Panc1 (cell line): ENCODE results near the gene TBP.

Experiments
- POLR2AphosphoS5 ChIP-seq: IDR thresholded peaks from 2 replicates; pipeline ENCODE4 v1.6.1; 2012; ENCODE audit warnings: mild to moderate bottlenecking, low read depth, low read length, moderate library complexity
- TF ChIP-seq, protein P1 (sequence below): fragments of 450-650 bp; IDR thresholded peaks from 2 replicates; pipeline ENCODE4 v1.5.1; 2017; ENCODE audit warnings: mild to moderate bottlenecking
- TF ChIP-seq, protein P2 (sequence below), 2 experiments: IDR thresholded peaks; 2 replicates each; pipeline ENCODE4 v1.6.1; 2011 to 2012; ENCODE audit warnings: low read depth in 2 of 2, control low read depth in 1 of 2, low read length in 1 of 2, mild to moderate bottlenecking in 1 of 2, moderate library complexity in 1 of 2; ENCODE audit not compliant: insufficient read depth in 1 of 2

DNA sequence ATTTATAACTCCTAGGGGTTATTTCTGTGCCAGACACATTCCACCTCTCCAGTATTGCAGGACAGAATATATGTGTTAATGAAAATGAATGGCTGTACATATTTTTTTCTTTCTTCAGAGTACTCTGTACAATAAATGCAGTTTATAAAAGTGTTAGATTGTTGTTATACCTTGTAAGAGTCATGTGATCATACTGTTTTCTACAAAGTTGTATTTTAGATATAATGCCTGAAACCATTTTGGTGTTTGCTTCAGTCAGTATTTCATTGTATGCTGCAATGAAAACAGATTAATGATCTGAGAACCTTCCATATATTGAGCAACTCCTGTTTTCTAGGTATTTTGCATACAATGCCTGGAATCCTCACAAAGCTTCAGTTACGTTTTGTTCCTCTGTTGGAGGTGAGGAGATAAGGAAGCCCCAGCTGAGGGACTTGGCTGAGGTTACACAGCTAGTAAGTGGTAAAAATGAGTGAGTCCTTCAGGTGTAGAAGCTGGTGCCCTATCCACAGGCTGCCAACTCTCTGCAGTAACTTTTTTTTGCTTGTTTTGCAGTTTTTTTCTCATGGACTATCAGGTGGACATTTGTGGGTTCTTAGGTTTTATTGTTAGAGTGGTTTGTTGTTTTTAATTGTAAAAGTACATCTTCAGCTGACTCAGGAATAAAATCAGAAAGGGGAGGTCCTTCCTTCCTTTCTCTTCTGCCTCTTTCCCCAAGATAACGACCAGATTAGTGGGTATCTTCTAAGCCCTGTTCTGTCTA, 18.7 kb downstream of the TBP start:
- TF ChIP-seq, protein P1, sequence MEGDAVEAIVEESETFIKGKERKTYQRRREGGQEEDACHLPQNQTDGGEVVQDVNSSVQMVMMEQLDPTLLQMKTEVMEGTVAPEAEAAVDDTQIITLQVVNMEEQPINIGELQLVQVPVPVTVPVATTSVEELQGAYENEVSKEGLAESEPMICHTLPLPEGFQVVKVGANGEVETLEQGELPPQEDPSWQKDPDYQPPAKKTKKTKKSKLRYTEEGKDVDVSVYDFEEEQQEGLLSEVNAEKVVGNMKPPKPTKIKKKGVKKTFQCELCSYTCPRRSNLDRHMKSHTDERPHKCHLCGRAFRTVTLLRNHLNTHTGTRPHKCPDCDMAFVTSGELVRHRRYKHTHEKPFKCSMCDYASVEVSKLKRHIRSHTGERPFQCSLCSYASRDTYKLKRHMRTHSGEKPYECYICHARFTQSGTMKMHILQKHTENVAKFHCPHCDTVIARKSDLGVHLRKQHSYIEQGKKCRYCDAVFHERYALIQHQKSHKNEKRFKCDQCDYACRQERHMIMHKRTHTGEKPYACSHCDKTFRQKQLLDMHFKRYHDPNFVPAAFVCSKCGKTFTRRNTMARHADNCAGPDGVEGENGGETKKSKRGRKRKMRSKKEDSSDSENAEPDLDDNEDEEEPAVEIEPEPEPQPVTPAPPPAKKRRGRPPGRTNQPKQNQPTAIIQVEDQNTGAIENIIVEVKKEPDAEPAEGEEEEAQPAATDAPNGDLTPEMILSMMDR = no peak
- no peak for TF ChIP-seq POLR2AphosphoS5
- TF ChIP-seq, protein P2, sequence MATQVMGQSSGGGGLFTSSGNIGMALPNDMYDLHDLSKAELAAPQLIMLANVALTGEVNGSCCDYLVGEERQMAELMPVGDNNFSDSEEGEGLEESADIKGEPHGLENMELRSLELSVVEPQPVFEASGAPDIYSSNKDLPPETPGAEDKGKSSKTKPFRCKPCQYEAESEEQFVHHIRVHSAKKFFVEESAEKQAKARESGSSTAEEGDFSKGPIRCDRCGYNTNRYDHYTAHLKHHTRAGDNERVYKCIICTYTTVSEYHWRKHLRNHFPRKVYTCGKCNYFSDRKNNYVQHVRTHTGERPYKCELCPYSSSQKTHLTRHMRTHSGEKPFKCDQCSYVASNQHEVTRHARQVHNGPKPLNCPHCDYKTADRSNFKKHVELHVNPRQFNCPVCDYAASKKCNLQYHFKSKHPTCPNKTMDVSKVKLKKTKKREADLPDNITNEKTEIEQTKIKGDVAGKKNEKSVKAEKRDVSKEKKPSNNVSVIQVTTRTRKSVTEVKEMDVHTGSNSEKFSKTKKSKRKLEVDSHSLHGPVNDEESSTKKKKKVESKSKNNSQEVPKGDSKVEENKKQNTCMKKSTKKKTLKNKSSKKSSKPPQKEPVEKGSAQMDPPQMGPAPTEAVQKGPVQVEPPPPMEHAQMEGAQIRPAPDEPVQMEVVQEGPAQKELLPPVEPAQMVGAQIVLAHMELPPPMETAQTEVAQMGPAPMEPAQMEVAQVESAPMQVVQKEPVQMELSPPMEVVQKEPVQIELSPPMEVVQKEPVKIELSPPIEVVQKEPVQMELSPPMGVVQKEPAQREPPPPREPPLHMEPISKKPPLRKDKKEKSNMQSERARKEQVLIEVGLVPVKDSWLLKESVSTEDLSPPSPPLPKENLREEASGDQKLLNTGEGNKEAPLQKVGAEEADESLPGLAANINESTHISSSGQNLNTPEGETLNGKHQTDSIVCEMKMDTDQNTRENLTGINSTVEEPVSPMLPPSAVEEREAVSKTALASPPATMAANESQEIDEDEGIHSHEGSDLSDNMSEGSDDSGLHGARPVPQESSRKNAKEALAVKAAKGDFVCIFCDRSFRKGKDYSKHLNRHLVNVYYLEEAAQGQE (IDR thresholded peaks at IDR 0.05; ENCODE audit: insufficient read depth in 1 of 2, low read depth in 2 of 2, low read length in 1 of 2) = no peak
